Natural killer cell (primary cell): ENCODE measurements around the gene GPSM1. TPM values are rescaled to one million over a fixed set of nuclear protein-coding genes. Genes with fewer than 3 reads are reported as not detected.
A peak's percentile ranks its signal among the peaks of the same experiment; 100 is the strongest.

ENCODE experiments used
- ATAC-seq, 3 donors: fragments of 150-1000 bp in 2 of 3; fragments of 200-7000 bp in 1 of 3; cut with Tn5 transposase; 1 replicate in 1 of 3; 2 replicates in 2 of 3; pipeline ENCODE4 v1.10.0; 2021; ENCODE audit warnings: mild to moderate bottlenecking in 2 of 3, moderate library complexity in 2 of 3
- DNase-seq, 2 donors: peaks; one replicate each; pipeline versions ENCODE4 v3.0.0 to v3.0.0-alpha.2; 2013 to 2021; ENCODE audit warnings: mixed read lengths in 1 of 2
- H3K27ac ChIP-seq: one replicate; pipeline ENCODE4 v1.5.1; 2013; ENCODE audit warnings: mild to moderate bottlenecking, low read length
- H3K27me3 ChIP-seq: one replicate; pipeline ENCODE4 v1.6.1; 2013; ENCODE audit warnings: low read length; ENCODE audit not compliant: control insufficient read depth, insufficient read depth
- H3K36me3 ChIP-seq: one replicate; pipeline ENCODE4 v1.6.1; 2013; ENCODE audit warnings: low read length; ENCODE audit not compliant: control insufficient read depth, insufficient read depth
- H3K4me1 ChIP-seq: one replicate; pipeline ENCODE4 v1.6.1; 2013; ENCODE audit warnings: low read length; ENCODE audit not compliant: control insufficient read depth, insufficient read depth
- H3K4me3 ChIP-seq: one replicate; pipeline ENCODE4 v1.5.1; 2013; ENCODE audit warnings: low read length
- H3K9me3 ChIP-seq: one replicate; pipeline ENCODE4 v1.6.1; 2013; ENCODE audit warnings: low read length; ENCODE audit not compliant: control insufficient read depth, insufficient read depth
- H3K27ac Mint-ChIP-seq, 2 donors: one replicate each; pipeline ENCODE4 v1.8.0; 2022; ENCODE audit warnings: mild to moderate bottlenecking in 2 of 2, mixed read lengths in 2 of 2, moderate library complexity in 1 of 2
- H3K27me3 Mint-ChIP-seq, 2 donors: one replicate each; pipeline ENCODE4 v1.8.0; 2022; ENCODE audit warnings: low read depth in 2 of 2, mixed read lengths in 2 of 2
- H3K36me3 Mint-ChIP-seq: one replicate; pipeline ENCODE4 v1.8.0; 2022; ENCODE audit warnings: mixed read lengths
- H3K4me1 Mint-ChIP-seq, 2 donors: one replicate each; pipeline ENCODE4 v1.8.0; 2022; ENCODE audit warnings: mixed read lengths in 2 of 2
- H3K4me3 Mint-ChIP-seq: one replicate; pipeline ENCODE4 v1.8.0; 2022; ENCODE audit warnings: mild to moderate bottlenecking, moderate library complexity, mixed read lengths
- H3K9me3 Mint-ChIP-seq, 2 donors: one replicate each; pipeline ENCODE4 v1.8.0; 2022; ENCODE audit warnings: mixed read lengths in 2 of 2
- CTCF ChIP-seq: fragments of 200-600 bp; IDR thresholded peaks from one replicate; pipeline ENCODE4 v1.8.0; 2022; ENCODE audit warnings: antibody characterized with exemption
- WGBS: methylation state at CpG from one replicate; pipeline ENCODE4 v1.1.7; 2013; ENCODE audit warnings: missing lambda C conversion rate; ENCODE audit not compliant: insufficient coverage; 5-methylcytosine and 5-hydroxymethylcytosine counted together
- intact Hi-C: fragments of 100-400 bp; cut with micrococcal nuclease; formaldehyde crosslinking; loops from one replicate; pipeline ENCODE4 v1.14.2; 2022
- total RNA-seq, 4 donors: library from RNA; stranded (reverse); fragments of 120-200 nt in 1 of 4; gene quantifications; one replicate each; pipeline versions ENCODE4 v1.2.3 to v1.2.4, GENCODE V29; 2013 to 2022

The GPSM1 gene
- total RNA-seq, 3 donors from 2014 or later (not counting 1 experiment from before 2014, with no cell fraction given): 2.6 to 4.2 (median 3.4) TPM

GRCh38 chr9:136304981-136305380, 22.4 kb upstream of the GPSM1 start:
- Mint-ChIP-seq H3K27me3 (no peaks in the 10 kb centered on the region), H3K4me1 (peaks cover 0 to 5% of the 10 kb centered on the region in 2 donors), H3K36me3 (no peaks in the 10 kb centered on the region), H3K27ac (no peak overlapping the region), H3K9me3 (no peaks in the 10 kb centered on the region), H3K4me3 (no peak overlapping the region)
- no peak overlapping the region for H3K4me3 ChIP-seq
- H3K27ac ChIP-seq: no peak overlapping the region
- no peak for TF ChIP-seq CTCF
- no peaks in the 10 kb centered on the region for H3K9me3 ChIP-seq
- peaks cover 19% of the 10 kb centered on the region for H3K4me1 ChIP-seq
- ATAC-seq (no peak), DNase-seq (no peak)
- no peaks in the 10 kb centered on the region for H3K36me3 ChIP-seq
- H3K27me3 ChIP-seq: no peaks in the 10 kb centered on the region
- 86% methylated on average over 13 of the region's 13 CpGs for WGBS
- intact Hi-C loops: no loop called here

GRCh38 chr9:136305804-136306203, 21.5 kb upstream of the GPSM1 start:
- Histone ChIP-seq H3K9me3 (no peaks in the 10 kb centered on the region), H3K27ac (no peak overlapping the region), H3K4me1 (peaks cover 25% of the 10 kb centered on the region), H3K27me3 (no peaks in the 10 kb centered on the region), H3K36me3 (no peaks in the 10 kb centered on the region), H3K4me3 (no peak overlapping the region)
- TF ChIP-seq CTCF: no peak
- no peak for ATAC-seq
- peaks cover 0 to 5% of the 10 kb centered on the region in 2 donors for H3K4me1 Mint-ChIP-seq
- no peak overlapping the region for H3K27ac Mint-ChIP-seq
- no peaks in the 10 kb centered on the region for H3K9me3 Mint-ChIP-seq
- H3K36me3 Mint-ChIP-seq: no peaks in the 10 kb centered on the region
- no peaks in the 10 kb centered on the region for H3K27me3 Mint-ChIP-seq
- no peak for DNase-seq
- 32% methylated on average over 18 of the region's 18 CpGs for WGBS
- no peak overlapping the region for H3K4me3 Mint-ChIP-seq
- intact Hi-C loops: no loop called here

GRCh38 chr9:136306211-136307208, 20.8 kb upstream of the GPSM1 start:
- DNase-seq: no peak
- H3K4me3 ChIP-seq: no peak overlapping the region
- no peaks in the 10 kb centered on the region for H3K36me3 ChIP-seq
- TF ChIP-seq CTCF: no peak
- Mint-ChIP-seq H3K4me3 (no peak overlapping the region), H3K4me1 (peaks cover 0 to 5% of the 10 kb centered on the region in 2 donors), H3K27ac (no peak overlapping the region), H3K36me3 (no peaks in the 10 kb centered on the region), H3K27me3 (no peaks in the 10 kb centered on the region), H3K9me3 (no peaks in the 10 kb centered on the region)
- H3K4me1 ChIP-seq: peaks cover 31% of the 10 kb centered on the region
- H3K9me3 ChIP-seq: no peaks in the 10 kb centered on the region
- ATAC-seq: peak in 2 of 3 donors; percentile 30 to 50
- H3K27ac ChIP-seq: no peak overlapping the region
- intact Hi-C loops: no loop called here
- H3K27me3 ChIP-seq: no peaks in the 10 kb centered on the region
- 22% methylated on average over 34 of the region's 34 CpGs for WGBS
